ENCODE results near the gene KRTAP3-3. TPM values are rescaled to one million over a fixed set of nuclear protein-coding genes. Genes with fewer than 3 reads are reported as not detected.
"Not testable (repeated sequence)": the region's sequence is repeated elsewhere in the genome, so short reads cannot be mapped to it uniquely, and the experiment has no call there.

The KRTAP3-3 gene
- polyA plus RNA-seq = not detected

DNA sequence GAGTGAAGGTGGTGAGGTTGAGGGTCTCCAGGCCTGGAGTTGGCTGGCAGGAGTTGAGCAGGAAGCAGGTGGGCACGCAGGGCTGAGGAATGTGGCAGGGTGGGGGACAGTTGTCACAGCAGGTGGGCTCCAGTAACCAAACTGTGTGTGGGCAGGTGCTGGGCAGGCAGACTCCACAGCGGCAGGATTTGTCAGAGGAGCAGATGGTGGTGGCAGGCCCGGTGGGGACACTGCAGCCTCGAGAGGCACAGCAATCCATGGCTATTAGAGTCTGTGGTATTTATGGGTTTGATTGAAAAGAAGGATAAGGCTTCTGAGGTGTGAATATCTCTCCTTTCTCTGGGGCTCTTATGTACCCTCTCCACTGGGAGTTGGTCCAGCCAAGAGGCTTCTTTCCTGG is at the start of gene KRTAP3-3:
TSS of gene KRTAP3-3 (minus strand) at position 326 of the 400 bp plus-strand sequence. CDS start at position 259, 67 bp downstream.
- Histone ChIP-seq H3K4me3 (ENCODE audit: low read depth in 1 of 2, low read length in 2 of 2) (no peak within 1 kb of the TSS), H3K36me3 (ENCODE audit: control insufficient read depth in 2 of 2, insufficient read depth in 2 of 2, low read length in 1 of 2) (no peaks in the 10 kb centered on the region), H3K27ac (ENCODE audit: low read depth in 2 of 2, low read length in 1 of 2) (no peak within 1 kb of the TSS), H3K27me3 (ENCODE audit: control insufficient read depth in 1 of 2, insufficient read depth in 2 of 2, low read length in 2 of 2) (no peaks in the 10 kb centered on the region), H3K9me3 (ENCODE audit: control insufficient read depth in 2 of 2, insufficient read depth in 1 of 2, low read depth in 1 of 2, low read length in 1 of 2) (no peaks in the 10 kb centered on the region), H3K4me1 (ENCODE audit: control insufficient read depth in 2 of 2, insufficient read depth in 2 of 2, low read length in 1 of 2) (no peaks in the 10 kb centered on the region)
- 58 to 62% methylated on average over 4 of the region's 4 CpGs for WGBS, 2 donors

DNA sequence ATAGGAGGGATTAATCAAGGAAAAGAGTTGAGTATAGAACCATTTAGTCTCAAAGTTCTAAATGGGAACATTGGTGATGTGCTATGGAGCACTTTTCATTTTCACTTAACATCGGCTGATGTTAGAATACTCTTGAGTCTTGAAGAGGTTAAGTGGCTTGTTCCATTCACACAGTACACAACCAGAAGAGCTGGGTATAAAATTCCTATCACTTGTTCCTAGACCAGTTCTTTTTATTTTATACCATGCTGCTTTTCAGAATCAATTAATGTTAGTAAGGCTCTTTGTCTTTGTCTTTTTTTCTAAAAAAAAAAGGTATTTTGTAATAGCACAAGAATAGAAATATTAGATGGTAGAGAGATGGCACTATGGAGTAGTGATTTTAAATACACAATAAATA is 49.0 kb upstream of the KRTAP3-3 start:
- Histone ChIP-seq H3K36me3 (ENCODE audit: control insufficient read depth in 2 of 2, insufficient read depth in 2 of 2, low read length in 1 of 2) (no peaks in the 10 kb centered on the region), H3K27ac (ENCODE audit: low read depth in 2 of 2, low read length in 1 of 2) (no peak overlapping the region), H3K27me3 (ENCODE audit: control insufficient read depth in 1 of 2, insufficient read depth in 2 of 2, low read length in 2 of 2) (no peaks in the 10 kb centered on the region), H3K9me3 (ENCODE audit: control insufficient read depth in 2 of 2, insufficient read depth in 1 of 2, low read depth in 1 of 2, low read length in 1 of 2) (no peaks in the 10 kb centered on the region), H3K4me3 (ENCODE audit: low read depth in 1 of 2, low read length in 2 of 2) (no peak overlapping the region), H3K4me1 (ENCODE audit: control insufficient read depth in 2 of 2, insufficient read depth in 2 of 2, low read length in 1 of 2) (peaks cover 0 to 4% of the 10 kb centered on the region in 2 donors)
- WGBS, 2 donors = 98 to 100% methylated on average over 1 of the region's 1 CpG

DNA sequence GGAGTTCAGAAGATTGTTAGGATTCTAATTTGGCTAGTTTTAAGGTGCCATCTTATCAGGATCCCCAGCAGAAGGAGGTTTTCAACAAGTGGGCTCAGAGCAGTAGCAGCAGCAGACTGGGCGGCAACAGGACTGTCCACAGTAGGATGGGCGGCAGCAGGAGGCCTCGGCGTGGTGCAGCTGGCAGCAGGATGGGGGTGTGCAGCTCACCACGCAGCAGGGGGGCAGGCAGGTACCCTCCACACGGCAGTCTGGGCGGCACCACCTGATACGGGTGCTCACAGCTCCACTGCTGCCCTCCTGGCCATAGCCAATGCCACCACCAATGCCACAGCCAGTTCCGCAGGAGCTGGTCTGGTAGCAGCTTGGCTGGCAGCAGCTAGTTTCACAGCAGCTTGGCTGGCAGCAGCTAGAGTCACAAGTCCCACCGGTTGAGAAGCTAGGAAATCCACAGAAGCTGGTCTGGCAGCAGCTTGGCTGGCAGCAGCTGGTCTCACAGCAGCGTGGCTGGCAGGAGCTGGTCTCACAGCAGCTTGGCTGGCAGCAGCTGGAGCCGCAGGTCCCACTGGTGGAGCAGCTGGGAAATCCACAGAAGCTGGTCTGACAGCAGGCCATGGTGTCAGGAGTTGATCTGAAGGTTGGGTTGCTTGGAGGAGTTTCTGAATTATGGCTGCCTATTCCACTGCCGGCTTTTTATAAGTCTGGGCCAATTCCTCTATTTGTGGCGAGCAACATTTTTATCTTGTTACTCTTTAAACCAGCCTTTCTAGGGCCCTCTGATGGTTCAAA is 47.0 kb upstream of the KRTAP3-3 start, which contains the start of gene KRTAP1-1:
TSS of gene KRTAP1-1 (minus strand) at position 668 of the 789 bp plus-strand sequence. CDS start at position 615, 53 bp downstream.
- H3K27me3 ChIP-seq (ENCODE audit: control insufficient read depth in 1 of 2, insufficient read depth in 2 of 2, low read length in 2 of 2) = not testable (repeated sequence)

DNA sequence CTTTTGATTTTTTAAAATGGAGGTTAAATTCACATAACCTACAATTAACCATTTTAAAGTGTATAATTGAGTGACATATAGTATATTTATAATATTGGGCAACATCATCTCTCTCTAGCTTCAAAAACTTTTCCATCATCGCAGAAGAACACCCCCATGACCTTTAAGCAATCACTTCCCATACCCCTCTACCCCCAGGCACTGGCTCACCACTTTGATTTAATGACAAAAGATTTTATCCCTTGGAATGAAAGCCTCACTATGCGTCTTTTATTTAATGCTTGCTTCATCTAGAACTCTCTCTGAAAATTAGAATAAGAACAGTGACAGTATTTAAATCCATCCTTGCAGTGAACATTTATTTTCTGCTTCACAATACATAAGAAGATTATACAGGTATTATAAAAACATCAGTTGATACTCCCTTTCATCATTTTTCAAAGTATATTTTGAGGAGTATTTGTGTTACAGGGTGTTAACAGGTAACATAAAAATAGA is 43.9 kb upstream of the KRTAP3-3 start:
- H3K27ac ChIP-seq (ENCODE audit: low read depth in 2 of 2, low read length in 1 of 2) = no peak overlapping the region
- WGBS, 2 donors = 74 to 75% methylated on average over 2 of the region's 2 CpGs
- peaks cover 0 to 8% of the 10 kb centered on the region in 2 donors for H3K4me1 ChIP-seq (ENCODE audit: control insufficient read depth in 2 of 2, insufficient read depth in 2 of 2, low read length in 1 of 2)
- H3K27me3 ChIP-seq (ENCODE audit: control insufficient read depth in 1 of 2, insufficient read depth in 2 of 2, low read length in 2 of 2) = no peaks in the 10 kb centered on the region
- no peaks in the 10 kb centered on the region for H3K36me3 ChIP-seq (ENCODE audit: control insufficient read depth in 2 of 2, insufficient read depth in 2 of 2, low read length in 1 of 2)
- H3K9me3 ChIP-seq (ENCODE audit: control insufficient read depth in 2 of 2, insufficient read depth in 1 of 2, low read depth in 1 of 2, low read length in 1 of 2) = no peaks in the 10 kb centered on the region
- H3K4me3 ChIP-seq (ENCODE audit: low read depth in 1 of 2, low read length in 2 of 2) = no peak overlapping the region

More for the DNA sequence above, 47.0 kb upstream of the KRTAP3-3 start, which contains the start of gene KRTAP1-1:
- not testable (repeated sequence) for H3K27ac ChIP-seq (ENCODE audit: low read depth in 2 of 2, low read length in 1 of 2); H3K9me3 ChIP-seq (ENCODE audit: control insufficient read depth in 2 of 2, insufficient read depth in 1 of 2, low read depth in 1 of 2, low read length in 1 of 2); H3K36me3 ChIP-seq (ENCODE audit: control insufficient read depth in 2 of 2, insufficient read depth in 2 of 2, low read length in 1 of 2); H3K4me3 ChIP-seq (ENCODE audit: low read depth in 1 of 2, low read length in 2 of 2); H3K4me1 ChIP-seq (ENCODE audit: control insufficient read depth in 2 of 2, insufficient read depth in 2 of 2, low read length in 1 of 2)
- 66 to 72% methylated on average over 11 to 14 of the region's 14 CpGs for WGBS, 2 donors

DNA sequence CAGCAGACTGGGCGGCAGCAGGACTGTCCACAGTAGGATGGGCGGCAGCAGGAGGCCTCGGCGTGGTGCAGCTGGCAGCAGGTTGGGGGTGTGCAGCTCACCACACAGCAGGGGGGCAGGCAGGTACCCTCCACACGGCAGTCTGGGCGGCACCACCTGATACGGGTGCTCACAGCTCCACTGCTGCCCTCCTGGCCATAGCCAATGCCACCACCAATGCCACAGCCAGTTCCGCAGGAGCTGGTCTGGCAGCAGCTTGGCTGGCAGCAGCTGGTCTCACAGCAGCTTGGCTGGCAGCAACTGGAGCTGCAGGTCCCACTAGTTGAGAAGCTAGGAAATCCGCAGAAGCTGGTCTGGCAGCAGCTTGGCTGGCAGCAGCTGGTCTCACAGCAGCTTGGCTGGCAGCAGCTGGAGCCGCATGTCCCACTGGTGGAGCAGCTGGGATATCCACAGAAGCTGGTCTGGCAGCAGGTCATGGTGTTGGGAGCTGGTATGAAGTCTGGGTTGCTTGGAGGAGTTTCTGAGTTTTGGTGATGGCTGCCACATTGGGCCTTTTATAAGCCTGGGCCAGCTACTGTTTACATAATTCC is 40.5 kb upstream of the KRTAP3-3 start, which contains the start of gene KRTAP1-3:
TSS of gene KRTAP1-3 (minus strand) at position 529 of the 590 bp plus-strand sequence. CDS start at position 476, 53 bp downstream.
- not testable (repeated sequence) for H3K27me3 ChIP-seq (ENCODE audit: control insufficient read depth in 1 of 2, insufficient read depth in 2 of 2, low read length in 2 of 2); H3K4me3 ChIP-seq (ENCODE audit: low read depth in 1 of 2, low read length in 2 of 2); H3K9me3 ChIP-seq (ENCODE audit: control insufficient read depth in 2 of 2, insufficient read depth in 1 of 2, low read depth in 1 of 2, low read length in 1 of 2); H3K36me3 ChIP-seq (ENCODE audit: control insufficient read depth in 2 of 2, insufficient read depth in 2 of 2, low read length in 1 of 2); H3K27ac ChIP-seq (ENCODE audit: low read depth in 2 of 2, low read length in 1 of 2); H3K4me1 ChIP-seq (ENCODE audit: control insufficient read depth in 2 of 2, insufficient read depth in 2 of 2, low read length in 1 of 2)
- 74 to 79% methylated on average over 9 to 10 of the region's 10 CpGs for WGBS, 2 donors

DNA sequence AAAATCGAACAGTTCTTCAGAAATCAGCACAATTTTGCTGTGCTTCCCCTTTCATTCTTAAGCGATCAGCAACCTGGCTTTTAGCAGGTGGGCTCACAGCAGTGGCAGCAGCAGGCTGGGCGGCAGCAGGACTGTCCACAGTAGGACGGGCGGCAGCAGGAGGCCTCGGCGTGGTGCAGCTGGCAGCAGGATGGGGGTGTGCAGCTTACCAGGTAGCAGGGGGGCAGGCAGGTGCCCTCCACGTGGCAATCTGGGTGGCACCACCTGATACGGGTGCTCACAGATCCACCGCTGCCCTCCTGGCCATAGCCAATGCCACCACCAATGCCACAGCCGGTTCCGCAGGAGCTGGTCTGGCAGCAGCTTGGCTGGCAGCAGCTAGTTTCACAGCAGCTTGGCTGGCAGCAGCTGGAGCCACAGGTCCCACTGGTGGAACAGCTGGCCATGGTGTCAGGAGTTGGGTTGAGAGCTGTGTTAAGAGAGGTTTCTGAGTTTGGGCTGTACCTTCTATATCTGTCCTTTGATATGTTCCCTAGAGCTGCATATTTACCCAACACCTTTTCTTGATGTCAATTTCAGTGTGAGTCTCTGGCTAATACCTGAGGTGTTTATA is 35.8 kb upstream of the KRTAP3-3 start, which contains the start of gene KRTAP1-4:
TSS of gene KRTAP1-4 (minus strand) at position 563 of the 613 bp plus-strand sequence. CDS start at position 446, 117 bp downstream.
- H3K27me3 ChIP-seq (ENCODE audit: control insufficient read depth in 1 of 2, insufficient read depth in 2 of 2, low read length in 2 of 2) = no peaks in the 10 kb centered on the region
- H3K9me3 ChIP-seq (ENCODE audit: control insufficient read depth in 2 of 2, insufficient read depth in 1 of 2, low read depth in 1 of 2, low read length in 1 of 2) = no peaks in the 10 kb centered on the region
- no peak within 1 kb of the TSS for H3K4me3 ChIP-seq (ENCODE audit: low read depth in 1 of 2, low read length in 2 of 2)
- H3K4me1 ChIP-seq (ENCODE audit: control insufficient read depth in 2 of 2, insufficient read depth in 2 of 2, low read length in 1 of 2) = peaks cover 0 to 14% of the 10 kb centered on the region in 2 donors
- no peak within 1 kb of the TSS for H3K27ac ChIP-seq (ENCODE audit: low read depth in 2 of 2, low read length in 1 of 2)
- no peaks in the 10 kb centered on the region for H3K36me3 ChIP-seq (ENCODE audit: control insufficient read depth in 2 of 2, insufficient read depth in 2 of 2, low read length in 1 of 2)
- WGBS, 2 donors = 80 to 85% methylated on average over 12 of the region's 12 CpGs

DNA sequence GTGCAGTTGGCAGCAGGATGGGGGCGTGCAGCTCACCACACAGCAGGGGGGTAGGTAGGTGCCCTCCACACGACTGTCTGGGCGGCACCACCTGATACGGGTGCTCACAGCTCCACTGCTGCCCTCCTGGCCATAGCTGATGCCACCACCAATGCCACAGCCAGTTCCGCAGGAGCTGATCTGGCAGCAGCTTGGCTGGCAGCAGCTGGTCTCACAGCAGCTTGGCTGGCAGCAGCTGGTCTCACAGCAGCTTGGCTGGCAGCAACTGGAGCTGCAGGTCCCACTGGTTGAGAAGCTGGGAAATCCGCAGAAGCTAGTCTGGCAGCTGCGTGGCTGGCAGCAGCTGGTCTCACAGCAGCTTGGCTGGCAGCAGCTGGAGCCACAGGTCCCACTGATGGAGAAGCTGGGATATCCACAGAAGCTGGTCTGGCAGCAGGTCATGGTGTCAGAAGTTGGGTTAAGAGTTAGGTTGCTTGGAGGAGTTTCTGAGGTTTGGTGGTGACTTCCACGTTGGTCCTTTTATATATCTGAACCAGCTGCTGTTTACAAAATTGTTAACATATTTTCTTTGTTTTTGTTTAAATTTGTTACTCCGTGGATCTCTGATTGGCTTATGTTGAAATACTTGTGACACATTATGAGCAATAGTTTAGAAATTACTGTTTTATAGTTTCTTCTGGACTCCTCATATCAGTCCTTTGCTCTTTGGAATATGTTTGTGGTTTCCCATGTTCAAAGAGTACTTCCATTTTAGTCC is 32.9 kb upstream of the KRTAP3-3 start, which contains the start of gene KRTAP1-5:
TSS of gene KRTAP1-5 (minus strand) at position 494 of the 757 bp plus-strand sequence. CDS start at position 441, 53 bp downstream.
- no peak within 1 kb of the TSS for H3K27ac ChIP-seq (ENCODE audit: low read depth in 2 of 2, low read length in 1 of 2)
- WGBS, 2 donors = 52 to 65% methylated on average over 9 of the region's 9 CpGs
- peaks cover 0 to 2% of the 10 kb centered on the region in 2 donors for H3K27me3 ChIP-seq (ENCODE audit: control insufficient read depth in 1 of 2, insufficient read depth in 2 of 2, low read length in 2 of 2)
- H3K4me1 ChIP-seq (ENCODE audit: control insufficient read depth in 2 of 2, insufficient read depth in 2 of 2, low read length in 1 of 2) = peaks cover 0 to 10% of the 10 kb centered on the region in 2 donors
- no peaks in the 10 kb centered on the region for H3K36me3 ChIP-seq (ENCODE audit: control insufficient read depth in 2 of 2, insufficient read depth in 2 of 2, low read length in 1 of 2)
- H3K9me3 ChIP-seq (ENCODE audit: control insufficient read depth in 2 of 2, insufficient read depth in 1 of 2, low read depth in 1 of 2, low read length in 1 of 2) = no peaks in the 10 kb centered on the region
- no peak within 1 kb of the TSS for H3K4me3 ChIP-seq (ENCODE audit: low read depth in 1 of 2, low read length in 2 of 2)

DNA sequence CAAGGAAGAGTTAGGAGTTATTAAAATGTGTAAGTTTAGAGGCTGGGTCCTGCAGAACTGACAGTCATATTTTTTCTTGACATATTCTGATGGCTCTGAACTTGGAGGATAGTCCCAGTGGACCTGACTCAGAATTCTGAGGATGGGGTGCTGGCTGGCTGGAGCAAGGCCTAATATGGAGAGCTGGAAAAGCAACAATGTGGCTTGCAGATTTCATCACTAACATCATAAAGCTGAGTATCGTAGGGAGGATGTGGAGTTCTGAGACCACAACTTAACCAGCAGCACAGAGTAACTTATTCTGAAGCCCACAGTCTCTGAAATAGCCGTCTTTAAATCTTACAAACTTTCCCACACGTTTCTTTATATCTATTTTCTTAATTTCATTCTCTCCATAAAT is 30.7 kb upstream of the KRTAP3-3 start:
- H3K4me1 ChIP-seq (ENCODE audit: control insufficient read depth in 2 of 2, insufficient read depth in 2 of 2, low read length in 1 of 2) = peaks cover 0 to 9% of the 10 kb centered on the region in 2 donors
- H3K9me3 ChIP-seq (ENCODE audit: control insufficient read depth in 2 of 2, insufficient read depth in 1 of 2, low read depth in 1 of 2, low read length in 1 of 2) = no peaks in the 10 kb centered on the region
- WGBS, 2 donors = 81 to 87% methylated on average over 3 of the region's 3 CpGs
- peaks cover 0 to 2% of the 10 kb centered on the region in 2 donors for H3K27me3 ChIP-seq (ENCODE audit: control insufficient read depth in 1 of 2, insufficient read depth in 2 of 2, low read length in 2 of 2)
- no peak overlapping the region for H3K27ac ChIP-seq (ENCODE audit: low read depth in 2 of 2, low read length in 1 of 2)
- no peak overlapping the region for H3K4me3 ChIP-seq (ENCODE audit: low read depth in 1 of 2, low read length in 2 of 2)
- H3K36me3 ChIP-seq (ENCODE audit: control insufficient read depth in 2 of 2, insufficient read depth in 2 of 2, low read length in 1 of 2) = no peaks in the 10 kb centered on the region

DNA sequence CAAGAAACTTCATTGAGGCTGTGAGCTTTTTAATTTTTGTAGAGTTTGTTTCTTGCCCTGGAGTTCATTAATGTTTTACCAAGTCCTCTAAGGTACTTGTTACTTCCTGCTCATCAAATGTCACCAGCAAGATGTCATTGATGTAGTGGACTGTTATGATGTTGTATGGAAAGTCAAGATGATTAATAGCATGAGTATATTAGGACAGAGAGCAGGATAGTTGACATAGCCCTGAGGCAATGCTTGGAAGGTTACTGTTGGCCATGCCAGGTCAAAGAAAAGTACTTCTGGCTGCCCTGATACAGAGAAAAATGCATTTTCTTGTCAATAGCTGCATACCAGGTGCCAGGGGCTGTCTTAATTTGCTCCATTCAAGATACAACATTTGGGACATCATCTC is 26.4 kb upstream of the KRTAP3-3 start:
- H3K27ac ChIP-seq (ENCODE audit: low read depth in 2 of 2, low read length in 1 of 2) = no peak overlapping the region
- no peaks in the 10 kb centered on the region for H3K9me3 ChIP-seq (ENCODE audit: control insufficient read depth in 2 of 2, insufficient read depth in 1 of 2, low read depth in 1 of 2, low read length in 1 of 2)
- peaks cover 0 to 2% of the 10 kb centered on the region in 2 donors for H3K27me3 ChIP-seq (ENCODE audit: control insufficient read depth in 1 of 2, insufficient read depth in 2 of 2, low read length in 2 of 2)
- H3K36me3 ChIP-seq (ENCODE audit: control insufficient read depth in 2 of 2, insufficient read depth in 2 of 2, low read length in 1 of 2) = no peaks in the 10 kb centered on the region
- H3K4me3 ChIP-seq (ENCODE audit: low read depth in 1 of 2, low read length in 2 of 2) = no peak overlapping the region
- no peaks in the 10 kb centered on the region for H3K4me1 ChIP-seq (ENCODE audit: control insufficient read depth in 2 of 2, insufficient read depth in 2 of 2, low read length in 1 of 2)

All from esophagus (tissue), 2 donors.